Measurements from ENCODE around the gene CLBA1.

CLBA1 gene

GRCh38 chr14:104980611-104981531, 4.7 kb upstream of the CLBA1 start:
- no peak for DNase-seq

GRCh38 chr14:104981699-104982541, 3.7 kb upstream of the CLBA1 start:
- no peak for DNase-seq

GRCh38 chr14:104982548-104983230, 2.9 kb upstream of the CLBA1 start:
- no peak for DNase-seq

GRCh38 chr14:104983231-104983721, 2.3 kb upstream of the CLBA1 start:
- no peak for DNase-seq

GRCh38 chr14:104984056-104984894, 1.3 kb upstream of the CLBA1 start:
- no peak for DNase-seq

- DNase-seq: no peak
Measured at GRCh38 chr14:104986487-104987164, 1.0 kb downstream of the CLBA1 start.

GRCh38 chr14:104989236-104989950, 3.8 kb downstream of the CLBA1 start:
- no peak for DNase-seq

- no peak for DNase-seq
Measured at GRCh38 chr14:104989951-104990303, 4.3 kb downstream of the CLBA1 start.

GRCh38 chr14:104991896-104992230, 6.3 kb downstream of the CLBA1 start:
- no peak for DNase-seq

- DNase-seq: no peak
Measured at GRCh38 chr14:104992501-104992900, 6.9 kb downstream of the CLBA1 start.

- DNase-seq: no peak
Measured at GRCh38 chr14:104993306-104993705, 7.7 kb downstream of the CLBA1 start.

- no peak for DNase-seq
Measured at GRCh38 chr14:104993808-104994591, 8.4 kb downstream of the CLBA1 start.

GRCh38 chr14:104994978-104995377, 9.4 kb downstream of the CLBA1 start:
- DNase-seq: no peak

- no peak for DNase-seq
Measured at GRCh38 chr14:104996032-104996431, 10.4 kb downstream of the CLBA1 start.

GRCh38 chr14:104996483-104996882, 10.9 kb downstream of the CLBA1 start:
- DNase-seq: no peak

GRCh38 chr14:104998801-104999200, 13.2 kb downstream of the CLBA1 start:
- DNase-seq: no peak

GRCh38 chr14:104999361-104999760, 13.8 kb downstream of the CLBA1 start:
- no peak for DNase-seq

- DNase-seq: no peak
Measured at GRCh38 chr14:105005329-105005928, 19.8 kb downstream of the CLBA1 start.

GRCh38 chr14:105005929-105006830, 20.6 kb downstream of the CLBA1 start:
- no peak for DNase-seq

Data from stimulated activated CD4-positive, alpha-beta T cell treated with anti-CD3 and anti-CD28 coated beads, Interleukin-1b, Interleukin-23, amount 100 ng/mL, for 48 hours (primary cell).